ENCODE results near the gene BMX.
A peak's percentile ranks its signal among the peaks of the same experiment; 100 is the strongest.

The BMX gene

GRCh38 chrX:15509845-15510244 lies 9.2 kb downstream of the BMX start:
- no peak for DNase-seq

GRCh38 chrX:15511563-15511962 lies 11.0 kb downstream of the BMX start:
- no peak for DNase-seq

GRCh38 chrX:15512401-15512965 lies 11.9 kb downstream of the BMX start:
- no peak for DNase-seq

GRCh38 chrX:15514279-15514678 lies 13.7 kb downstream of the BMX start:
- no peak for DNase-seq

GRCh38 chrX:15515931-15516330 lies 15.3 kb downstream of the BMX start:
- peak; percentile 43 for DNase-seq

- DNase-seq = no peak
Measured at GRCh38 chrX:15522464-15522863, 21.9 kb downstream of the BMX start.

GRCh38 chrX:15523088-15523487 lies 22.5 kb downstream of the BMX start:
- DNase-seq = no peak

- no peak for DNase-seq
Measured at GRCh38 chrX:15524417-15524816, 23.8 kb downstream of the BMX start.

GRCh38 chrX:15525664-15526416 lies 25.2 kb downstream of the BMX start:
- DNase-seq = no peak

- no peak for DNase-seq
Measured at GRCh38 chrX:15529165-15529564, 28.6 kb downstream of the BMX start.

- no peak for DNase-seq
Measured at GRCh38 chrX:15530318-15530717, 29.7 kb downstream of the BMX start.

GRCh38 chrX:15546745-15547144 lies 46.1 kb downstream of the BMX start:
- DNase-seq = no peak

- no peak for DNase-seq
Measured at GRCh38 chrX:15547356-15547755, 46.7 kb downstream of the BMX start.

- no peak for DNase-seq
Measured at GRCh38 chrX:15549189-15550012, 48.8 kb downstream of the BMX start.

- no peak for DNase-seq
Measured at GRCh38 chrX:15559227-15559626, 58.6 kb downstream of the BMX start.

GRCh38 chrX:15560924-15561323 lies 60.3 kb downstream of the BMX start:
- no peak for DNase-seq

- no peak for DNase-seq
Measured at GRCh38 chrX:15563056-15563455, 62.4 kb downstream of the BMX start.

GRCh38 chrX:15564981-15565579 lies 64.5 kb downstream of the BMX start:
- DNase-seq = peak; percentile 10

- DNase-seq = no peak
Measured at GRCh38 chrX:15566244-15566643, 65.6 kb downstream of the BMX start.

GRCh38 chrX:15567267-15567666 lies 66.7 kb downstream of the BMX start:
- DNase-seq = no peak

- DNase-seq = no peak
Measured at GRCh38 chrX:15567886-15568616, 67.4 kb downstream of the BMX start.

- no peak for DNase-seq
Measured at GRCh38 chrX:15570145-15570544, 69.5 kb downstream of the BMX start.

- no peak for DNase-seq
Measured at GRCh38 chrX:15574017-15574416, 73.4 kb downstream of the BMX start.

All from NCI-H1694 (cell line).